SJCRH30 (cell line): ENCODE data around the gene DBF4. TPM values are rescaled to one million over a fixed set of nuclear protein-coding genes. Genes with fewer than 3 reads are reported as not detected.
"Not testable (repeated sequence)": the region's sequence is repeated elsewhere in the genome, so short reads cannot be mapped to it uniquely, and the experiment has no call there.

Experiments
- DNase-seq, 2 experiments: peaks; one replicate each; pipeline ENCODE4 v3.0.0-alpha.2; 2015 to 2020
- H3K27ac ChIP-seq: fragments of 250-450 bp; sonication (Bioruptor Pico); 2 replicates; pipeline ENCODE4 v1.5.1; 2020; ENCODE audit warnings: mild to moderate bottlenecking, moderate library complexity
- H3K27me3 ChIP-seq: fragments of 250-450 bp; sonication (Bioruptor Pico); 2 replicates; pipeline ENCODE4 v1.5.1; 2020; ENCODE audit warnings: mild to moderate bottlenecking, moderate library complexity
- H3K36me3 ChIP-seq: fragments of 250-450 bp; sonication (Bioruptor Pico); 2 replicates; pipeline ENCODE4 v1.5.1; 2020; ENCODE audit warnings: mild to moderate bottlenecking, moderate library complexity
- H3K4me1 ChIP-seq: fragments of 250-450 bp; sonication (Bioruptor Pico); 2 replicates; pipeline ENCODE4 v1.5.1; 2020; ENCODE audit warnings: mild to moderate bottlenecking, moderate library complexity
- H3K4me3 ChIP-seq: fragments of 250-450 bp; sonication (Bioruptor Pico); 2 replicates; pipeline ENCODE4 v1.5.1; 2020; ENCODE audit warnings: mild to moderate bottlenecking, moderate library complexity
- H3K9me3 ChIP-seq: fragments of 250-450 bp; sonication (Bioruptor Pico); replicated peaks from 2 replicates; pipeline ENCODE4 v1.5.1; 2020; ENCODE audit warnings: mild to moderate bottlenecking, moderate library complexity
- total RNA-seq: library from RNA; depleted of rRNA; stranded (reverse); fragments of >200 nt; shearing (Covaris generic); gene quantifications from 2 replicates; pipeline ENCODE4 v1.2.3, GENCODE V29; 2014

Gene DBF4
- total RNA-seq, 1 experiment from 2014 or later: 141 TPM

DNA sequence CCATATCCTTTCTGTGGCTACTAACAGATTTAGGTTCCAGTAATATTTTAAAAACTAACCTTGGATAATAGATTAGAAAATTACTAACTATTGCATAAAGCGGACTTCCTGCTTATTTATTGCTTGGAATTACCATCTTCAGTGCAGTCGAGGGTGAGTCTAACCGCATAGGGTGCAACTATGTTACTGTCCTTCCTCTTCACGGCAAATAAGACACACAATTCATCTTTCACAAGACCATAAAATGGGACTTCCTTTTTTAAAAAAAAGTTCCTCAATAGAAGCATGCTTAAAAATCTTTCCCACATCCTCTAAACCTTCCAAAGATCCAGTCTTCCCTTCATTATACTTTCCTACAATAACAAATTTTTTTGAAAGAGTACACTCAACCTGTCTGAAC, 2.2 kb upstream of the DBF4 start:
- Histone ChIP-seq H3K9me3 (peaks cover 19% of the 10 kb centered on the region; the same call in 1 of the 2 replicates), H3K4me1 (0 out of 2 replicates have a peak, but pooled peaks cover 3% of the 10 kb centered on the region), H3K36me3 (peaks cover 40% of the 10 kb centered on the region), H3K4me3 (no peak overlapping the region), H3K27ac (no peak overlapping the region), H3K27me3 (no peaks in the 10 kb centered on the region)
- no peak for DNase-seq

DNA sequence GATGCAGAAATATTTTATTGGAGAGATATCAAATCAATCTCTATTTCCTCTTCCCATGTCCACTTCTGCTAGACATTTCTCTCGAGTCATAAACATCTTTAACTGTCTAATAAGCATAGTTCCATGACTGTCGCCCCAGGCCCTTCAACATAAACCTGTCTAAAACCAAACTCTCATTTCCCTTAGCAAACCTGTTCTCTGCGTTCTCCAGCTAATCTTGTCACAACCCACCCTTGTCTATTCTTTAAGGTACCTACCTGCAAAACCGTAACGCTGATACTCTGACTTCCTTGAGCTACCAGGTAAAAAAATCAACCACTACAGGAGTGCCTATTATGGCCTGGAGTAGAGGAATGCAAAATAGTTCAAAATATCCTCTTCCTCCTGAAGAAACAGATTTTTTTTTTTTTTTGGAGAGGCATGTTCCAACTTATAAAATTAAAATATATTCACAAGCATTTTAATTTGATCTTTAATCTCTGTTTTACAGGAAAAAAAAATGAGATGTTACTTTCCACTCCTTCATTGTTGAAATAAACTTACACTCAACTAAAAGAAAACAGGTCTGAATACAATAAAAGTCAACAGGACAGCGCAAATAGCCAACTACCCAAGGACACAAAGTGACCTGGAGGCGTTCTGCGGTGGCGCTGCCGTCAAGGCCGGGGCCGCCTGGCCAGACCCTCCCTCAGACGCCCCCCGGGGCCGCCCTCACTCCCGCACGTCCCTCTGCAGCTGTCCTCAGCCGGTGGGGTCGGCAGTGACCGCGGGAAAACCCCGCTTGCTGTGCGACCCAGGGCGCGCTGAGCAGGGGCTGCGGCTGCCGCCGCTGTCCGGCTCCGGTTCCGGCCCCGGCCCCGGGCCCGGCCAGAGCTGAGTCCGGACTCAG, 898 bp upstream of the DBF4 start:
- Histone ChIP-seq H3K4me3 (peak overlapping the region; percentile 85), H3K4me1 (0 out of 2 replicates have a peak, but pooled peaks cover 3% of the 10 kb centered on the region), H3K27ac (peak overlapping the region; percentile 91), H3K27me3 (no peaks in the 10 kb centered on the region), H3K36me3 (peaks cover 40% of the 10 kb centered on the region), H3K9me3 (peaks cover 13% of the 10 kb centered on the region; the same call in 1 of the 2 replicates)
- peak in 1 of 2 experiments; percentile 25 for DNase-seq

GRCh38 chr7:87876869-87877234, 559 bp downstream of the DBF4 start:
- Histone ChIP-seq H3K27me3 (no peaks in the 10 kb centered on the region), H3K9me3 (peaks cover 6% of the 10 kb centered on the region; the same call in 1 of the 2 replicates), H3K27ac (peak overlapping the region; percentile 91), H3K36me3 (peaks cover 40% of the 10 kb centered on the region), H3K4me1 (0 out of 2 replicates have a peak, but pooled peaks cover 6% of the 10 kb centered on the region), H3K4me3 (peak overlapping the region; percentile 85)
- peak; percentile 71 to 77 for DNase-seq

GRCh38 chr7:87877366-87878040, 1.2 kb downstream of the DBF4 start:
- peaks cover 6% of the 10 kb centered on the region; the same call in 1 of the 2 replicates for H3K4me1 ChIP-seq
- H3K27me3 ChIP-seq: no peaks in the 10 kb centered on the region
- H3K36me3 ChIP-seq: peaks cover 44% of the 10 kb centered on the region
- H3K9me3 ChIP-seq: no peaks in the 10 kb centered on the region
- peak overlapping the region; percentile 91 for H3K27ac ChIP-seq
- DNase-seq: peak in 1 of 2 experiments; percentile 9
- H3K4me3 ChIP-seq: peak overlapping the region; percentile 85

DNA sequence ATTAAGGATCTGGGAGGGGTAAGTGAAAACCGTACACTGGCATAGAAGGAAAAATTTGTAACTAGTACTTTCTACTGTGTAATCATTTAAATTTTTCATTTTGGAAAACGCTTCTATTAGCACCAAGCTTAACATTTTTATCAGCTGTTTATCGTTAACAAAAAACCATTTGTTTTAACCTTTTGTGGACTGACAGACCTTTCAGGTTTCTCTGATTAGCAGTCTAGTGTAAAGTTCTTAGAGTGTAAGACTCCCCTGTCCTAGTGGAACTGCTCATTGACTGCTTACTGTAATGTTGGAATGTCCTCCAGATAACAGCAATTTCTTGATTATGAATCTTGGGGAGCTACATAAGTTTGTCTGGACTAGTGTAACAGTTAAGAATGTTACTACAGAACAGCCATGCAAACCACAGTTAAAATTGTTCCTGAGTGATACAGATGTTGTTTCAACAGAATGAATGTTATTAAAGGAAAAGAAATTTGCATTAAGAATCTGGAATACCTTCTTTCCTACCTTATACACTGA, 2.0 kb downstream of the DBF4 start:
- no peak overlapping the region for H3K27ac ChIP-seq
- peaks cover 42% of the 10 kb centered on the region for H3K36me3 ChIP-seq
- H3K4me3 ChIP-seq: peak overlapping the region; percentile 85
- peaks cover 6% of the 10 kb centered on the region; the same call in 1 of the 2 replicates for H3K4me1 ChIP-seq
- DNase-seq: no peak
- no peaks in the 10 kb centered on the region for H3K9me3 ChIP-seq
- H3K27me3 ChIP-seq: no peaks in the 10 kb centered on the region

- Histone ChIP-seq H3K4me1 (peaks cover 3% of the 10 kb centered on the region; the same call in 1 of the 2 replicates), H3K27me3 (no peaks in the 10 kb centered on the region), H3K9me3 (no peaks in the 10 kb centered on the region), H3K27ac (no peak overlapping the region), H3K36me3 (peaks cover 77% of the 10 kb centered on the region), H3K4me3 (no peak overlapping the region)
- DNase-seq: no peak
Measured at GRCh38 chr7:87882151-87882937, 6.1 kb downstream of the DBF4 start.

- Histone ChIP-seq H3K9me3 (no peaks in the 10 kb centered on the region), H3K27me3 (no peaks in the 10 kb centered on the region), H3K27ac (no peak overlapping the region), H3K4me3 (no peak overlapping the region), H3K4me1 (peaks cover 3% of the 10 kb centered on the region; the same call in 1 of the 2 replicates), H3K36me3 (peaks cover 89% of the 10 kb centered on the region)
- no peak for DNase-seq
Measured at GRCh38 chr7:87885018-87885417, 8.7 kb downstream of the DBF4 start.

GRCh38 chr7:87886875-87887274, 10.6 kb downstream of the DBF4 start:
- H3K36me3 ChIP-seq: peaks cover 83% of the 10 kb centered on the region
- no peaks in the 10 kb centered on the region for H3K9me3 ChIP-seq
- DNase-seq: peak in 1 of 2 experiments; percentile 30
- no peaks in the 10 kb centered on the region; the same call in 1 of the 2 replicates for H3K4me1 ChIP-seq
- H3K27me3 ChIP-seq: no peaks in the 10 kb centered on the region
- no peak overlapping the region for H3K4me3 ChIP-seq
- no peak overlapping the region for H3K27ac ChIP-seq

GRCh38 chr7:87895363-87895762, 19.1 kb downstream of the DBF4 start:
- Histone ChIP-seq H3K36me3 (peaks cover 87% of the 10 kb centered on the region), H3K27ac (no peak overlapping the region), H3K9me3 (no peaks in the 10 kb centered on the region), H3K4me3 (no peak overlapping the region), H3K4me1 (no peaks in the 10 kb centered on the region), H3K27me3 (no peaks in the 10 kb centered on the region)
- DNase-seq: no peak

DNA sequence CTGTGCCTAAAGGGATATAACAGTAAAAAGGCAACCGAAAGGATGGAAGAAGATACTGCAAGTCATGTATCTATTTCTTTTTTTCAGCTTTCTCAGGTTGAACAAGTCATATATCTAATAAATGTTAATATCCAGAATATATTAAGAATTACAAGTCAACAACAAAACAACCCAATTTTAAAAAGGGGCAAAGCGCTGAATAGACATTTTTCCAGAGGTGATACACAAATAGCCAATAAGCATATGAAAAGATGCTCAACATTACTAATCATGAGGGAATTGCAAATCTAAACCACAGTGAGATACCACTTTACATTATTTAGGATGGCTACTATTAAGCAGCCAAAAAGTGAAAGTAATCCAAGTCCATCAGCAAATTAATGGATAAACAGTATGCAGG, 23.0 kb downstream of the DBF4 start:
- Histone ChIP-seq H3K27me3 (no peaks in the 10 kb centered on the region), H3K4me1 (no peaks in the 10 kb centered on the region), H3K36me3 (peaks cover 94% of the 10 kb centered on the region), H3K27ac (no peak overlapping the region), H3K4me3 (no peak overlapping the region), H3K9me3 (no peaks in the 10 kb centered on the region)
- no peak for DNase-seq

DNA sequence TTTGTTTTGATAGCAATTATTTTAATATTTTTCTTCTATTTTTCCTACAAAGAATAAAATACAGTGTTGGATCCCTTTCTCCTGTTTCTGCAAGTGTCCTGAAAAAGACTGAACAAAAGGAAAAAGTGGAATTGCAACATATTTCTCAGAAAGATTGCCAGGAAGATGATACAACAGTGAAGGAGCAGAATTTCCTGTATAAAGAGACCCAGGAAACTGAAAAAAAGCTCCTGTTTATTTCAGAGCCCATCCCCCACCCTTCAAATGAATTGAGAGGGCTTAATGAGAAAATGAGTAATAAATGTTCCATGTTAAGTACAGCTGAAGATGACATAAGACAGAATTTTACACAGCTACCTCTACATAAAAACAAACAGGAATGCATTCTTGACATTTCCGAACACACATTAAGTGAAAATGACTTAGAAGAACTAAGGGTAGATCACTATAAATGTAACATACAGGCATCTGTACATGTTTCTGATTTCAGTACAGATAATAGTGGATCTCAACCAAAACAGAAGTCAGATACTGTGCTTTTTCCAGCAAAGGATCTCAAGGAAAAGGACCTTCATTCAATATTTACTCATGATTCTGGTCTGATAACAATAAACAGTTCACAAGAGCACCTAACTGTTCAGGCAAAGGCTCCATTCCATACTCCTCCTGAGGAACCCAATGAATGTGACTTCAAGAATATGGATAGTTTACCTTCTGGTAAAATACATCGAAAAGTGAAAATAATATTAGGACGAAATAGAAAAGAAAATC, 31.0 kb downstream of the DBF4 start:
- not testable (repeated sequence) for H3K4me3 ChIP-seq, H3K4me1 ChIP-seq, H3K27me3 ChIP-seq, DNase-seq, H3K27ac ChIP-seq, H3K9me3 ChIP-seq
- H3K36me3 ChIP-seq: peaks cover 63% of the 10 kb centered on the region

DNA sequence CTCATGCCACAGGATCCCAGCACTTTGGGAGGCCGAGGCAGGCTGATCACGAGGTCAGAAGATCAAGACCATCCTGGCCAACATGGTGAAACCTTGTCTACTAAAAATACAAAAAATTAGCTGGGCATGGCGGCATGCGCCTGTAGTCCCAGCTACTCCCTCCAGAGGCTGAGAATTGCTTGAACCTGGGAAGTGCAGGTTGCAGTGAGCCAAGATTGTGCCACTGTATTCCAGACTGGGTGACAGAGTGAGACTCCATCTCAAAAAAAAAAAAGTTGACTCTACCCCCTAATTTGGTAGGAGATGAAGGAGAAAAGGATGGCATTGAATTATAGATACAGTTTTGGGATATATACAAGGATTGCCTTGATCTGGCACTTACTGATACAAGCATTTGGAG, 32.5 kb downstream of the DBF4 start:
- DNase-seq, H3K4me1 ChIP-seq, H3K4me3 ChIP-seq, H3K27me3 ChIP-seq, H3K27ac ChIP-seq, H3K9me3 ChIP-seq: not testable (repeated sequence)
- peaks cover 51% of the 10 kb centered on the region for H3K36me3 ChIP-seq

DNA sequence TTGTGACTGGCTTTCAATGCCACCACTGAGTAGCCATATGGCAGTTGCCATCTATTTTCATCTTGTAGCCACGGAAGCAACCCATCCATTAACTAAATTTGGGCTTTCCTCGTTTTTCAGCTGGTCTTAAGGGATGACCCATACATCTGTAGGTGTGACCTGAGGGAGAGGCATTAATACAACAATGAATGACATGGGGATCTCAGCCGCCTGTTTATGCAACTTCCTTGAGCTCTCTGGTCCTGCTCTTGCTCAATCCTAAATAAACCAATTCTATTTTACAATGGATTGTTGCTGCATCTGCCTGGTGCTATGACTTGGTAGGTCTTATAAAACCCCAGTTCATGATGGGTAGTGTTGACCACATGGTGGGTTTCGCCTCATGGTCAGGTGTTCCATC, 35.8 kb downstream of the DBF4 start:
- no peaks in the 10 kb centered on the region for H3K27me3 ChIP-seq
- DNase-seq: no peak
- H3K9me3 ChIP-seq: no peaks in the 10 kb centered on the region
- no peak overlapping the region for H3K27ac ChIP-seq
- peaks cover 17% of the 10 kb centered on the region for H3K36me3 ChIP-seq
- H3K4me1 ChIP-seq: no peaks in the 10 kb centered on the region
- H3K4me3 ChIP-seq: no peak overlapping the region

DNA sequence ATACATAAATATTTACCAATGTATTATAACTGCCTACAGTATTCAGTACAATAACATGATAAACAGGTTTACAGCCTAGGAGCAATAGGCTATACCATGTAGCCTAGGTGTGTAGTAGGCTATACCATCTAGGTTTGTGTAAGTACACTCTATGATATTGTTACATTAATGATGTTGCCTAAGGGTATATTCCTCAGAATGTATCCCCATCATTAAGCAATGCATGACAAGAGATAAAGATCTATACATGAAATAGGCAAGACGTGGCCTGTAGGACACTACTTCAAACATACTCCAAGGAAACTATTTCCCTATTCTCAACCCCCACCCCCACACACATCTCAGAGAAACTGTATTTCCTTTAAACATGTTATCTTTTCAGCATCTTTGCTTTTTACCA, 42.4 kb downstream of the DBF4 start:
- Histone ChIP-seq H3K36me3 (no peaks in the 10 kb centered on the region), H3K4me3 (no peak overlapping the region), H3K27ac (no peak overlapping the region), H3K4me1 (no peaks in the 10 kb centered on the region), H3K27me3 (no peaks in the 10 kb centered on the region), H3K9me3 (no peaks in the 10 kb centered on the region)
- no peak for DNase-seq
